GM18951 (cell line): Measurements from ENCODE around the gene SYT7.

Experiments
- POLR2A ChIP-seq: IDR thresholded peaks from 4 replicates; pipeline ENCODE4 v1.6.1; 2011; ENCODE audit warnings: mild to moderate bottlenecking; ENCODE audit not compliant: insufficient read length, insufficient read depth; ENCODE audit errors: extremely low read depth
- in situ Hi-C: fragments of 300-500 bp; cut with MboI; formaldehyde crosslinking; loops from one replicate; pipeline ENCODE4 v1.12.0; 2022; ENCODE audit warnings: low sequenced_read_pairs, mixed read lengths, inconsistent platforms; ENCODE audit not compliant: unreplicated experiment

SYT7 gene

GRCh38 chr11:61546663-61547062 is 34.2 kb downstream of the SYT7 start:
- in situ Hi-C loops: no loop called here
- TF ChIP-seq POLR2A: no peak

DNA sequence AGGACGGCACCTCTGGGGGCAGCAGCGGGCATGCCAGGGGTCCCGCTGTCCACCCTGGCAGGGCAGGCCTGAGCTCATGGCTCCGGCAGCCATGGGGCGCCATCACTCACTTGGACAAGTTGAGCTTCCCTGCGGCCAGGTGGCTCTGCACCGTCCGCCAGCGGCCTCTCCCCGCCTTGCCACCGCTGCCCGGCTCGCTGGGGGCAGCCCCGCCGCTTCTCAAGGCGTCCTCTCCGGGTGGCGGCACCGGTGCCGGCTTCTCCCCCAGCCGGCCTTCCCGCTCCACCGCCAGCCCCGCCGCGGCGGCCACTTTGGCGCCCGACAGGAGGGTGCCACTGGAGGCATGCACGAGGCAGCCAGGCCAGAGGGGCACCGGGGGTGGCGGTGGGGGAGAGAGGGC is 35.0 kb downstream of the SYT7 start:
- in situ Hi-C loops: no loop called here
- no peak for TF ChIP-seq POLR2A

- in situ Hi-C loops: no loop called here
- TF ChIP-seq POLR2A: no peak
Measured at GRCh38 chr11:61545341-61545740, 35.5 kb downstream of the SYT7 start.

DNA sequence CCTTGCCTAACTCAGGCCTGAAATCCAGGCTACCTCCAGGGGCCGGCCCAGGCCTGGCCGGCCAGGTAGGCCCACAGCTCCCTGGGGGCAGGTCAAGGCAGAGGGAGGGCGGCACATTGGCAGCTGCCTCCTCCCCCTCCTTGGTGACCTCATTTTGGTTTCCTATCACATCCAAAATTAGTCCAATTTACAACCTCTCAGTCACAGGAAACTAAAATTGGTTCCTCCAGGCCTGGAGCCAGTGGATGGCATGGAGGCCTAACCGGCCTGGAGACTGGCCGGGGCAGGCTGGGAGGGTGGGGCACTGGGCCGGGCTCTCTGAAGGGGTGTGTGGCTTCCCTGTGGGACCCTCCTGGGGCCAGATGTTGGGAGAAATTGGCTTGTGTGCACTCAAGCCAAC is 36.4 kb downstream of the SYT7 start:
- no peak for TF ChIP-seq POLR2A
- in situ Hi-C loops: no loop called here

GRCh38 chr11:61543606-61544306 is 37.1 kb downstream of the SYT7 start:
- TF ChIP-seq POLR2A: no peak
- in situ Hi-C loops: no loop called here

DNA sequence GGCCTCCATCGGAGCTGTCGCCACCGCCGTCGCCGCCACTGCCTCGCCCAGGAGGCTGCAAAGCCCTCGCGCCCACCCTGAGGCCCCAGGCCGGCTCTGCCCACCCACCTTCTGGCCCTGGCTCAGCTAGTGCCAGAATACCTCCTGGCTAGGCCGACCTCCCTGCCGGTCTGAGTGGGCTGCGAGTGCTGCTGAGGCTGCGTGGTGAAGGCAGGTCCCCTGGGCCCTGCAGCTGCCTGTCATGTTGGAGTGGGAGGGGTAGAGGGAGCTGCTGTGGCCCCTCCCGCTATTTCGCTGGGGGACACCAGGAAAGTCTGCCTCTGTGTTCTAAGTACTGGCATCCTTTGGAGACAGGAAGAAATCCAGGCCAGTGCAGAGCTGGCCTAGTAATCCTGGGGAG is 38.2 kb downstream of the SYT7 start:
- in situ Hi-C loops: no loop called here
- no peak for TF ChIP-seq POLR2A

GRCh38 chr11:61542024-61542461 is 38.8 kb downstream of the SYT7 start:
- no peak for TF ChIP-seq POLR2A
- in situ Hi-C loops: no loop called here

- no peak for TF ChIP-seq POLR2A
- in situ Hi-C loops: no loop called here
Measured at GRCh38 chr11:61541598-61541997, 39.3 kb downstream of the SYT7 start.

- in situ Hi-C loops: no loop called here
- no peak for TF ChIP-seq POLR2A
Measured at GRCh38 chr11:61540528-61540927, 40.3 kb downstream of the SYT7 start.

DNA sequence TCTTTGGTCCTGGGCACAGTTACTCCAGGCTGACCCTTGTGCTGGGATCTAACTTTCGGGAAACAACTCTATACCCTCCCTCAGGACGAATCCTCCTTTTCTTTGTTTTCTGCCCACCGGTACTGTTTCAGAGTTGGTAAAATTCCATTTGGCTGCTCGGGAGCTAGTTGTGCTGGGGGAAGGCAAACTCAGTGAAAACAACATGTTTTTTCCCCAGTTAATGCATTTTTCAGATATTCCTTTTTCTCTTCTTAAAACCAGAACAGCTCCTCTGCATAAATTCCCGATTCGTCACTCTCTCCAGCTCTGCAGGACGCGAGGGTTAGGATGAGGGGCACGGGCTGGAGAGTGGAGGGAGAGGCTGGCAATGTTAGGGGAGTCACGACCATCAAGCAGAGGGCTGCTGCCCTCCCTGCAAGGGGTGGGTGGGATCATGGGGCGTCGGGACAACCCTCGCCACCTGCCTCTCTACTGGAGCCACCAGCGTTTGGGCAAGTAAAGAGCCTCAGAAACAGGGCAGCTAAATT is 41.0 kb downstream of the SYT7 start:
- in situ Hi-C loops: no loop called here

DNA sequence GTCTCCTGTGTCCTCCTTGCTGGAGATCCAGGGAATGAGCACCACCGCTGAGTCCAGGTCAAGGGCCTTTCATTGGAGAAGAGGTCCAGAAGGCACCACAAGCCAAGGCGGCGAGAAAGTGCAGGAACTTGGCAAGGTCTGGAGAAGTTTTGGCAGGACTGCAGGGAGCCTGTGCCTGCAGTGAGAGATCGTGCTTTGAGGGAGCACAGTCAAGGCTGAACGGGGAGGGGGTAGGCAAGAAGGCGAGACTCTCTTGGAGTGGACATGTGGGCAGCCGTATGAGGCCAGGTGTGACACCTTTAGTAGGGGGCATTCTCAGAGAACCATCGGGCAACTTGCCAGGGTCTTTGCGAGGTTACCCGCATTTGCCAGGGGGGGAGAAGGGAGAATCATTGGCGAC is 41.9 kb downstream of the SYT7 start:
- in situ Hi-C loops: no loop called here
- TF ChIP-seq POLR2A: no peak

More for the DNA sequence above, 41.0 kb downstream of the SYT7 start:
- TF ChIP-seq POLR2A: no peak

GRCh38 chr11:61538636-61538961 is 42.3 kb downstream of the SYT7 start:
- no peak for TF ChIP-seq POLR2A
- in situ Hi-C loops: no loop called here

DNA sequence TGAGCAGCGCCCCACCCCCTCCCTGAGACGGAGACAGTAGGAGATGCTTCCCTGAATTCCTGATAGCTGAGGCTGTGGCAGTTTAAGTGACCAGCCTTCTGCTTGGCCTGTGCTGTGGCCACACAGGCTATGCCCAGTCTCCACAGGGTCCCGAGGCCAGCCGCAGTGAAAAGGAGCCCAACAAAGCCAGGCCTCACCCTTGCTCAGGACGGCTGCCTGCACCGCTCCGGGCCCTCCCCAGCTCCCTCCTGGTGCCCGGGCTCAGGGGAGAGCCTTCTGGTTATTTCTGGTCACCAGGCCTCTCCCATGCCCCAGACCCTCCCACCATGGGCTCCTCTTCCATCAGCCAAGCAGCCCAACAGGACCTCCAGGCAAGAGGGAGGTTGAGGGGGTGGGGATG is 43.5 kb downstream of the SYT7 start:
- no peak for TF ChIP-seq POLR2A
- in situ Hi-C loops: no loop called here

- no peak for TF ChIP-seq POLR2A
Measured at GRCh38 chr11:61536676-61537270, 44.1 kb downstream of the SYT7 start.

DNA sequence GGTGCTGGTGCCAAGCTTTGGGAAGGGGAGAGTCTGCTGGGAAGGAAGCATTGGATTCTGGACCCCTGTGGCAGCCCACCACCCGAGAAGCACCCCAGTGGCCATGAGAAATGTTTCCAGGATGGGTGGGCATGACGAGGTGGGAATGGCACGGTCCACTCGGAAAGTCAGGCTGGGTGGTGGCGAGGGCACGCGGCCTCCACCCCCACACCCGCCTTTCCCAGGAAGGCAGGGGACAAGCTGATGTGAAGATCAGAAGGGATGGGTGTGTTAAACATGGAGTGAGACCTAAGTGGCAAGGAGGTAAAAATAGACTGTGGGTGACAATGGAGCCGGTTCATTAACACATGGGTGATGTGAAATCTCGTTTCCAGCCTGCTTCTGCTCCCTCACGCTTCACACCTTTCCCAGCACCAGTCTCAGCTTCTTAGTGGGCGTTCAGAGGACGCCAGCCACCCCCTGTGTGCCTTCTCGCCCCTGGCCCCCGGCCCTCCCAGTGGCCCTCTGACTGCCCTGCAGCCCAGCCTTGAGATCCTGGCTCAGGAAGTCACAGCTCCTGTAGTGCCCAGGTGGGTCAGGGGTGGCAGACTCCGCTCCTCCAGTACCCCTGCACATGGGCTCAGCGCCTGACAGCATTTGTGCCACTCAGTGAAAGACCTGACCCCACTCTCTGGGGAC is 44.7 kb downstream of the SYT7 start:
- no peak for TF ChIP-seq POLR2A

More at GRCh38 chr11:61536676-61537270, 44.1 kb downstream of the SYT7 start:
- in situ Hi-C loops: no loop called here

More for the DNA sequence above, 44.7 kb downstream of the SYT7 start:
- in situ Hi-C loops: no loop called here
